ENCODE data around the gene APOL5. TPM values are rescaled to one million over a fixed set of nuclear protein-coding genes. Genes with fewer than 3 reads are reported as not detected.

APOL5 gene
- total and polyA plus RNA-seq, 9 of the 15 experiments (the other 6 are each of a cell fraction or from before 2014, with no cell fraction given) = not detected

DNA sequence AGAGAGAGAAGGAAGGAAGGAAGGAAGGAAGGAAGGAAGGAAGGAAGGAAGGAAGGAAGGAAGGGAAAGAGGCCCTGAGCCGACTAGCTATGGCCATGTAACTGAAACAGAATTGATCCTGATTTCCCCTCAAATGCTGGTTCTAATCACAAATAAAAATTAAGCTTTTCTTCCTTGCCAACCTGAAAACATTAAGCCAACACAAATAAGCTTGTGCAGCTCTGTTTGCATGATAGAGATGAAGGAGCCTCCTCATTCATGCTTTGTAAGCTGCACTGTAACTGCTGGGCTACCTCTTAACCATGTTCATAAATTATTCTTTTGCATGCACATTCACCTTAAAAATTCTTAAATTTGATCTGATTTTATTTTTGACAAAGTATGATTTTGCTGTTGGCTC is 27.7 kb upstream of the APOL5 start:
- TF ChIP-seq SMAD4 (CRISPR knock-in tag; conservative IDR thresholded peaks at IDR 0.05) = no peak
- TF ChIP-seq, protein P1, sequence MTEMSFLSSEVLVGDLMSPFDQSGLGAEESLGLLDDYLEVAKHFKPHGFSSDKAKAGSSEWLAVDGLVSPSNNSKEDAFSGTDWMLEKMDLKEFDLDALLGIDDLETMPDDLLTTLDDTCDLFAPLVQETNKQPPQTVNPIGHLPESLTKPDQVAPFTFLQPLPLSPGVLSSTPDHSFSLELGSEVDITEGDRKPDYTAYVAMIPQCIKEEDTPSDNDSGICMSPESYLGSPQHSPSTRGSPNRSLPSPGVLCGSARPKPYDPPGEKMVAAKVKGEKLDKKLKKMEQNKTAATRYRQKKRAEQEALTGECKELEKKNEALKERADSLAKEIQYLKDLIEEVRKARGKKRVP (CRISPR knock-in tag; IDR thresholded peaks at IDR 0.05) = no peak
- no peak for TF ChIP-seq SMARCB1 (IDR thresholded peaks at IDR 0.05; ENCODE audit: insufficient read length, low read depth)
- no peak for TF ChIP-seq ZBED1 (IDR thresholded peaks at IDR 0.05)
- TF ChIP-seq NR1H2 (CRISPR knock-in tag; IDR thresholded peaks at IDR 0.05) = no peak
- no peak for TF ChIP-seq EP400 (IDR thresholded peaks at IDR 0.05)
- no peak for TF ChIP-seq TFAP4 (CRISPR knock-in tag; IDR thresholded peaks at IDR 0.05; ENCODE audit: borderline replicate concordance)
- TF ChIP-seq PHF20 (IDR thresholded peaks at IDR 0.05; ENCODE audit: partially characterized antibody) = no peak
- Histone ChIP-seq H3K27me3 (ENCODE audit: control insufficient read depth in 2 of 2, insufficient read depth in 2 of 2, low read length in 2 of 2) (0 out of 5 replicates have a peak, but pooled peaks cover 0 to 3% of the 10 kb centered on the region in 2 experiments), H3K27ac (ENCODE audit: extremely low read depth, low read depth, low read length) (no peak overlapping the region), H3K4me3 (no peak overlapping the region), H3K9me3 (replicated peaks; ENCODE audit: control insufficient read depth, insufficient read depth, low read depth, low read length) (no peaks in the 10 kb centered on the region), H4K20me1 (replicated peaks; ENCODE audit: control insufficient read depth, insufficient read depth, low read length) (no peaks in the 10 kb centered on the region), H3K4me1 (replicated peaks in 1 of 2; ENCODE audit: control insufficient read depth in 2 of 2, insufficient read depth in 2 of 2, low read length in 2 of 2) (no peaks in the 10 kb centered on the region), H3K4me2 (ENCODE audit: insufficient read depth, low read length) (no peak overlapping the region), H3K9me1 (ENCODE audit: control insufficient read depth, insufficient read depth, low read length) (no peaks in the 10 kb centered on the region), H3K36me3 (ENCODE audit: control insufficient read depth, insufficient read depth, low read length) (no peaks in the 10 kb centered on the region), H3K79me2 (ENCODE audit: control insufficient read depth, insufficient read depth, low read length) (no peaks in the 10 kb centered on the region), H2AFZ (ENCODE audit: low read depth, low read length) (no peak overlapping the region), H3K9ac (ENCODE audit: insufficient read depth in 1 of 2, low read depth in 2 of 2, low read length in 2 of 2) (no peak overlapping the region)
- ATAC-seq (no peak), DNase-seq (ENCODE audit: extremely low read depth in 1 of 4, low spot score in 3 of 4) (no peak), FAIRE-seq (no peak)
- in situ Hi-C loops (cut with MboI) = no loop called here
- WGBS (ENCODE audit: insufficient coverage, low coverage, missing lambda C conversion rate) = no CpG with 5 or more reads among the region's 1 CpG
- ChIA-PET POLR2A (interaction anchor here (1.0 to 1.2 kb wide), 2 partner anchors 20 to 28 kb away, joined by 3 read pairs; no protein-coding TSS in a partner anchor), CTCF (ENCODE audit: low intra/inter-chr PET ratio) (no interaction called here)
- BruUV-seq (replicated peaks) = no TSS peak
- intact Hi-C loops (cut with micrococcal nuclease) = no loop called here
